GM23248 (cell line): ENCODE measurements around the gene MYO3A. TPM values are rescaled to one million over a fixed set of nuclear protein-coding genes. Genes with fewer than 3 reads are reported as not detected.
"Not testable (repeated sequence)": the region's sequence is repeated elsewhere in the genome, so short reads cannot be mapped to it uniquely, and the experiment has no call there.

Experiments
- DNase-seq: peaks from one replicate; pipeline ENCODE4 v3.0.0-alpha.2; 2015
- H2AFZ ChIP-seq: fragments of 200-600 bp; sonication (generic); 2 replicates; pipeline ENCODE4 v1.6.1; 2016; ENCODE audit warnings: antibody characterized with exemption
- H3F3A ChIP-seq: fragments of 200-600 bp; sonication (generic); 2 replicates; pipeline ENCODE4 v1.6.1; 2016; ENCODE audit warnings: mild to moderate bottlenecking, antibody characterized with exemption, mixed run types; ENCODE audit not compliant: insufficient read depth
- H3K27ac ChIP-seq: fragments of 200-600 bp; sonication (generic); 2 replicates; pipeline ENCODE4 v1.5.1; 2016; ENCODE audit warnings: mild to moderate bottlenecking
- H3K27me3 ChIP-seq: fragments of 200-600 bp; sonication (generic); replicated peaks from 2 replicates; pipeline ENCODE4 v1.6.1; 2016; ENCODE audit warnings: mild to moderate bottlenecking; ENCODE audit not compliant: insufficient read depth
- H3K36me3 ChIP-seq: fragments of 200-600 bp; sonication (generic); 2 replicates; pipeline ENCODE4 v1.6.1; 2016; ENCODE audit warnings: low read depth, mild to moderate bottlenecking
- H3K4me1 ChIP-seq: fragments of 200-600 bp; sonication (generic); 2 replicates; pipeline ENCODE4 v1.6.1; 2016; ENCODE audit warnings: mild to moderate bottlenecking; ENCODE audit not compliant: insufficient read depth
- H3K4me2 ChIP-seq: fragments of 200-600 bp; sonication (generic); one replicate; pipeline ENCODE4 v1.6.1; 2016; ENCODE audit warnings: mild to moderate bottlenecking; ENCODE audit not compliant: unreplicated experiment
- H3K4me3 ChIP-seq: fragments of 200-600 bp; sonication (generic); 2 replicates; pipeline ENCODE4 v1.5.1; 2016; ENCODE audit warnings: mild to moderate bottlenecking
- H3K79me2 ChIP-seq: fragments of 200-600 bp; sonication (generic); 2 replicates; pipeline ENCODE4 v1.6.1; 2016; ENCODE audit warnings: mild to moderate bottlenecking; ENCODE audit not compliant: insufficient read depth
- H3K9ac ChIP-seq: fragments of 200-600 bp; sonication (generic); 2 replicates; pipeline ENCODE4 v1.6.1; 2016; ENCODE audit warnings: mild to moderate bottlenecking
- H3K9me2 ChIP-seq: fragments of 200-600 bp; sonication (generic); 2 replicates; pipeline ENCODE4 v1.6.1; 2016; ENCODE audit warnings: mixed run types, mild to moderate bottlenecking, moderate library complexity; ENCODE audit not compliant: insufficient read depth
- H3K9me3 ChIP-seq: fragments of 200-600 bp; sonication (generic); one replicate; pipeline ENCODE4 v1.6.1; 2017; ENCODE audit warnings: low read depth
- H4K20me1 ChIP-seq: fragments of 200-600 bp; sonication (generic); 2 replicates; pipeline ENCODE4 v1.6.0; 2016; ENCODE audit not compliant: insufficient read depth
- EZH2 ChIP-seq: fragments of 200-600 bp; sonication (generic); IDR thresholded peaks from 2 replicates; pipeline ENCODE4 v1.6.1; 2018; ENCODE audit warnings: antibody characterized with exemption, mild to moderate bottlenecking; ENCODE audit not compliant: insufficient read depth, poor library complexity, severe bottlenecking
- EZH2phosphoT487 ChIP-seq: fragments of 200-600 bp; sonication (generic); IDR thresholded peaks from 2 replicates; pipeline ENCODE4 v1.6.1; 2018; ENCODE audit warnings: antibody characterized with exemption, moderate library complexity, mild to moderate bottlenecking, low read depth; ENCODE audit not compliant: insufficient read depth
- WGBS, 2 experiments: methylation state at CpG; one replicate each; pipeline ENCODE4 v1.1.6; 2015 to 2017; ENCODE audit warnings: low lambda C conversion rate in 2 of 2, low coverage in 1 of 2; ENCODE audit errors: missing lambda C conversion rate in 2 of 2; 5-methylcytosine and 5-hydroxymethylcytosine counted together
- in situ Hi-C: fragments of 300-500 bp; cut with MboI; formaldehyde crosslinking; loops from 2 replicates; pipeline ENCODE4 v1.15.0; 2020
- polyA plus RNA-seq: library from polyadenylated mRNA; unstranded; fragments of >200 nt; fragmentation: Nextera tagmentation; extraction: Ambion mirVana; gene quantifications from 2 replicates; pipeline ENCODE4 v1.2.1, GENCODE V29; 2016
- total RNA-seq: library from RNA; depleted of rRNA; stranded (reverse); fragments of >200 nt; shearing (Covaris generic); gene quantifications from 2 replicates; pipeline ENCODE4 v1.2.3, GENCODE V29; 2014

Gene MYO3A
- total and polyA plus RNA-seq, 2 experiments from 2014 or later: not detected

DNA sequence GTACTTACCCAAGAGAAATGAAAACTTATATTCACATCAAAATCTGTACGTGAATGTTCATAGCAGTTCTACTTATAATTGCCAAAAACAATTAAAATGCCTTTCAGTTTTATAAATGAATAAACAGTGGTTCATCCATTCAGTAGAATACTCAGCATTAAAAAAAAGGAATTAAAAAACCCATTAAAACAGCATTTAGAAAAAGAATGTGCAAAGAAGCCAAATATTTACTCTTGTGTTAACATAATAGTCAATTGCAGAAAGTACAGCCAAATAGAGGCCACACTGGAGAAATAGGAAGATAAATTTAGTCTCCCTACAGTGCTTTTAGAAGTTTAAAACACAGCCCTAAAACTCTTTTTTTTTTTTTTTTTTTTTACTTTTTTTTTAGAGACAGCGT is 54.6 kb downstream of the MYO3A start:
- in situ Hi-C loops: no loop called here
- Histone ChIP-seq H3F3A (no peaks in the 10 kb centered on the region), H3K4me1 (no peaks in the 10 kb centered on the region), H2AFZ (no peak overlapping the region), H3K9ac (no peak overlapping the region), H3K79me2 (no peaks in the 10 kb centered on the region), H3K36me3 (no peaks in the 10 kb centered on the region), H3K27ac (no peak overlapping the region), H3K4me2 (no peak overlapping the region), H3K9me3 (no peaks in the 10 kb centered on the region), H3K9me2 (no peaks in the 10 kb centered on the region), H3K27me3 (no peaks in the 10 kb centered on the region), H4K20me1 (no peaks in the 10 kb centered on the region), H3K4me3 (no peak overlapping the region)
- no peak for DNase-seq
- 19 to 44% methylated on average over 2 of the region's 2 CpGs for WGBS, 2 experiments
- TF ChIP-seq EZH2phosphoT487 (no peak), EZH2 (no peak)

DNA sequence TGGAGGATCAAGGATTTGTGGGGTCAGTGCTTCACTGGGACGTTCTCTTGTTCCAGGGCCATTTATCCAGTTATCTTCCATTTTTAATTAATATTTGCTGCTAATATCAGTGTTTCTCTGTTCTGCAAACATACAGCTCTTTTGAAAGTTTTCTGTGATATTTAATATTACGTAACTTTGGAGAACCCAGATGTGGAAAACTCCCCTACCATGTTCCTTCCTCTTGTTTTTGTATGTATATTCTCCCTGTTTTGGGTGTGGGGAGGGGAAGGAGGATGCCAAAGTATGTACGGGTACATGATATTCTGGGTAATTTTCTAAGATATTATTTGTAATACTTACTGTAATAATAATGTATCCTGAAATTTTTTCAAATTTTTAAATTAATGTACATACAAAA is 55.9 kb downstream of the MYO3A start:
- H3K27me3 ChIP-seq: no peaks in the 10 kb centered on the region
- no peak for DNase-seq
- H3K79me2 ChIP-seq: no peaks in the 10 kb centered on the region
- no peak overlapping the region for H3K4me3 ChIP-seq
- H3K9me3 ChIP-seq: no peaks in the 10 kb centered on the region
- H3F3A ChIP-seq: no peaks in the 10 kb centered on the region
- in situ Hi-C loops: no loop called here
- H3K4me1 ChIP-seq: no peaks in the 10 kb centered on the region
- H3K27ac ChIP-seq: no peak overlapping the region
- TF ChIP-seq EZH2phosphoT487: no peak
- TF ChIP-seq EZH2: no peak
- WGBS, 2 experiments: 16 to 17% methylated on average over 3 of the region's 3 CpGs
- H3K4me2 ChIP-seq: no peak overlapping the region
- no peaks in the 10 kb centered on the region for H3K9me2 ChIP-seq
- H3K9ac ChIP-seq: no peak overlapping the region
- no peak overlapping the region for H2AFZ ChIP-seq
- H3K36me3 ChIP-seq: no peaks in the 10 kb centered on the region
- H4K20me1 ChIP-seq: no peaks in the 10 kb centered on the region

DNA sequence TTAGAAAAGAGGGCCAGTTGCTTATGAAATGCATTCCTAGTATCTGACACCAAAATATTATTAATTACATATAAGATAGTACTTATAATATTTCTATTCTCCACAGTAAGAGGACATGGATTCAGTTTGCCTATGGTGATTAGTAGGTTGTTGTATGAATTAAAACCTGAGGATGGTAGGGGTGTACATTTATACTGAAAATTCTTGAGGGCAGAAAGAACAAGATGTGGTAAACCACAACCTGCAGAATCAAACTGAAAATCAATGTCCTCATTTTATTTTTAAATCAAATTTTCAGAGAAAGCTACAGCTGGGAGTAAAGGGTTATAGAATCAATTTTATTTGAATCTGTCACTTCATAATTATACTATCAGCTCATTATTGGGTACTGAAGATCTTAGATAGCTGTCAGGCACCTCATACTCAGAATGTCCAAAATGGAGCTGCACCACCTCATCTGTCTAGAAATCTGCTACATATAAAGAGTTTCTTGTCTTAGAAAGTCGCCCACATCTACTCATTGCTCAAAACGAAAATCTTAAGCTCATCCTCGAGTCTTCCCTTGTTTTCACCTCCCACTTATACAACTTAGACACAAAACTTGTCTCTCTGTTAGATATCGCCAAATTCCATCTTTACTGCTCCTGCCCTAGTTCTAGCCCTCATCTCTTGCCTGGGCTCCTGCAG is 65.4 kb downstream of the MYO3A start:
- in situ Hi-C loops: no loop called here
- TF ChIP-seq EZH2 (no peak), EZH2phosphoT487 (no peak)

DNA sequence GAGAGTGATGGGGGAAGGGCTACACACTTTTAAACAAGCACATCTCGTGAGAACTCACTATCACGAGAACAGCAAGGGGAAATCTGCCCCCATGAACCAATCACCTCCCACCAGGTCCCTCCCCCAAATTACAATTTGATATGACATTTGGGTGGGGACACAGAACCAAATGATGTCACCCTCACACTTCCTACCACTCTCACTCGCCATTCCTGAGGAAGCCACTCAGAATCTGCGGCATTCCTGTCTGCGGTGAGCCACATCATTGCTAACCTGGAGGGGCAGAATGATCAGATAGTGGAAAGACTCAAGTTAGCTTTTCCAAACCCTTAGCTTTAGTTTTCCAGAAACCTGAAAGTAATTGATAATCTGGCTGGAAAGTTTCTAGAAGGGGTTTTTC is 66.9 kb downstream of the MYO3A start:
- Histone ChIP-seq H3K79me2 (no peaks in the 10 kb centered on the region), H3K27ac (no peak overlapping the region), H3K9me3 (no peaks in the 10 kb centered on the region), H3K9ac (no peak overlapping the region), H3K27me3 (no peaks in the 10 kb centered on the region), H3K4me3 (no peak overlapping the region), H4K20me1 (no peaks in the 10 kb centered on the region), H3K9me2 (no peaks in the 10 kb centered on the region), H3K4me2 (no peak overlapping the region), H3F3A (no peaks in the 10 kb centered on the region), H2AFZ (no peak overlapping the region), H3K4me1 (no peaks in the 10 kb centered on the region), H3K36me3 (no peaks in the 10 kb centered on the region)
- in situ Hi-C loops: no loop called here
- DNase-seq: no peak
- 36 to 46% methylated on average over 5 of the region's 5 CpGs for WGBS, 2 experiments
- no peak for TF ChIP-seq EZH2phosphoT487

More for the DNA sequence above, 65.4 kb downstream of the MYO3A start:
- Histone ChIP-seq H3K9ac (no peak overlapping the region), H2AFZ (no peak overlapping the region), H3K9me2 (no peaks in the 10 kb centered on the region), H3K9me3 (no peaks in the 10 kb centered on the region), H3K4me1 (no peaks in the 10 kb centered on the region), H3K4me3 (no peak overlapping the region), H3F3A (no peaks in the 10 kb centered on the region), H3K27ac (no peak overlapping the region), H4K20me1 (no peaks in the 10 kb centered on the region), H3K79me2 (no peaks in the 10 kb centered on the region), H3K4me2 (no peak overlapping the region), H3K27me3 (no peaks in the 10 kb centered on the region), H3K36me3 (no peaks in the 10 kb centered on the region)
- 10 to 18% methylated on average over 4 of the region's 4 CpGs for WGBS, 2 experiments
- no peak for DNase-seq

DNA sequence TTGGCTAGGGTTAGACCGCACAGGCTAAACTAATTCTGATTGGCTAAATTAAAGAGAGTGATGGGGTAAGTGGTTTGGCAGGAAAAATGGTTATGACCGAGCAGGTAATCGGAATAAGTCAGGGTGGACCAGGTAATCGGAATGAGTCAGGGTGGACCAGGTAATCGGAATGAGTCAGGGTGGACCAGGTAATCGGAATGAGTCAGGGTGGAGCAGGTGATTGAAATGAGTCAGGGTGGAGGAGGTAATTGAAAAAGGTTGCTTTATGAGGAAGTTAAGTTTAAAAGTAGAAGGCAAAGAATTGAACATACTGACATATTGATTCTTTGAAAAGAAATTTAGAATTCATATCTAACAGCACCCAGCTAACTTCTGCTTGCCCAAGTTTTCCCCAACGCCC is 68.4 kb downstream of the MYO3A start:
- H3K36me3 ChIP-seq, H2AFZ ChIP-seq, H3K4me3 ChIP-seq, DNase-seq, H3K4me2 ChIP-seq, in situ Hi-C loops, H4K20me1 ChIP-seq, H3F3A ChIP-seq, H3K27me3 ChIP-seq, H3K9ac ChIP-seq, H3K79me2 ChIP-seq, H3K4me1 ChIP-seq, H3K9me2 ChIP-seq, H3K27ac ChIP-seq, H3K9me3 ChIP-seq: not testable (repeated sequence)
- 38 to 46% methylated on average over 7 of the region's 7 CpGs for WGBS, 2 experiments
